ENCODE data around the gene PRAMEF18. TPM values are rescaled to one million over a fixed set of nuclear protein-coding genes. Genes with fewer than 3 reads are reported as not detected.

PRAMEF18 gene
- total RNA-seq, 1 donor from 2014 or later, result not detected

Other genes starting within 250 kb of the PRAMEF18 start
- not detected in 2 replicates for gene PRAMEF27, start 169.6 kb downstream of the PRAMEF18 start, total RNA-seq
- gene HNRNPCL3, start 165.4 kb downstream of the PRAMEF18 start, total RNA-seq, result not detected in 2 replicates
- gene PRAMEF25, start 155.4 kb downstream of the PRAMEF18 start, total RNA-seq, result not detected in 2 replicates
- gene HNRNPCL2, start 109.3 kb downstream of the PRAMEF18 start, total RNA-seq, result not detected in 2 replicates
- gene PRAMEF26, start 70.1 kb downstream of the PRAMEF18 start, total RNA-seq, result not detected in 2 replicates
- not detected in 2 replicates for gene HNRNPCL4, start 60.5 kb downstream of the PRAMEF18 start, total RNA-seq
- not detected in 2 replicates for gene PRAMEF9, start 54.3 kb downstream of the PRAMEF18 start, total RNA-seq
- not detected in 2 replicates for gene PRAMEF13, start 24.7 kb downstream of the PRAMEF18 start, total RNA-seq
- gene PRAMEF5, start 28.0 kb upstream of the PRAMEF18 start, total RNA-seq, result not detected in 2 replicates
- not detected in 2 replicates for gene PRAMEF8, start 59.0 kb upstream of the PRAMEF18 start, total RNA-seq
- not detected in 2 replicates for gene PRAMEF33, start 77.4 kb upstream of the PRAMEF18 start, total RNA-seq
- not detected in 2 replicates for gene PRAMEF15, start 89.4 kb upstream of the PRAMEF18 start, total RNA-seq
- not detected in 2 replicates for gene PRAMEF14, start 121.0 kb upstream of the PRAMEF18 start, total RNA-seq
- not detected in 2 replicates for gene PRAMEF19, start 145.8 kb upstream of the PRAMEF18 start, total RNA-seq
- gene PRAMEF17, start 163.5 kb upstream of the PRAMEF18 start, total RNA-seq, result not detected in 2 replicates
- gene PRAMEF20, start 184.3 kb upstream of the PRAMEF18 start, total RNA-seq, result not detected in 2 replicates